A549 (cell line): ENCODE results near the gene ARHGAP28. TPM values are rescaled to one million over a fixed set of nuclear protein-coding genes. Genes with fewer than 3 reads are reported as not detected.

Experiments
- ATAC-seq, 2 experiments: fragments of 200-7000 bp in 1 of 2; fragments of >200 bp in 1 of 2; cut with Nextera tagmentation in 1 of 2; cut with Tn5 transposase in 1 of 2; 3 replicates each; pipeline versions ENCODE4 v1.8.0 to v1.9.1; 2018 to 2020; ENCODE audit warnings: mild to moderate bottlenecking in 1 of 2, moderate library complexity in 1 of 2
- CTCF ChIA-PET: fragments of 300-600 bp; sonication (Branson Sonifier 250); formaldehyde crosslinking; extraction: SDS; loops from one replicate; lab custom pipeline; 2021; ENCODE audit warnings: antibody characterized with exemption, inconsistent platforms; lab: Yijun Ruan, JAX
- POLR2A ChIA-PET: fragments of 350-600 bp; formaldehyde crosslinking; extraction: SDS; loops from one replicate; lab custom pipeline; 2021; ENCODE audit warnings: antibody characterized with exemption, inconsistent platforms; lab: Yijun Ruan, JAX
- DNase-seq, 2 experiments: peaks; one replicate each; pipeline versions ENCODE4 v3.0.0 to v3.0.0-alpha.2; 2011 to 2016; ENCODE audit warnings: low read depth in 1 of 2, low spot score in 1 of 2
- FAIRE-seq: peaks from 2 replicates; lab custom pipeline; 2011; peaks lifted over from hg19 to GRCh38; lab: Jason Lieb, UNC
- H3K27ac ChIP-seq, 2 experiments: fragments of >200 bp; sonication (Bioruptor Twin); formaldehyde crosslinking; 3 replicates each; pipeline ENCODE4 v1.5.1; 2016 to 2017
- H3K4me1 ChIP-seq: fragments of >200 bp; sonication (Bioruptor Twin); formaldehyde crosslinking; 3 replicates; pipeline ENCODE4 v1.6.1; 2016
- H3K4me2 ChIP-seq: fragments of >200 bp; sonication (Bioruptor Twin); formaldehyde crosslinking; 3 replicates; pipeline ENCODE4 v1.6.1; 2016
- H3K4me3 ChIP-seq: fragments of >200 bp; sonication (Bioruptor Twin); formaldehyde crosslinking; 3 replicates; pipeline ENCODE4 v1.5.1; 2016
- H3K9me3 ChIP-seq: fragments of >200 bp; sonication (Bioruptor Twin); formaldehyde crosslinking; 3 replicates; pipeline ENCODE4 v1.6.1; 2016
- BCL3 ChIP-seq: fragments of >200 bp; sonication (Bioruptor Twin); formaldehyde crosslinking; IDR thresholded peaks from 3 replicates; pipeline ENCODE4 v1.6.1; 2016
- BHLHE40 ChIP-seq: IDR thresholded peaks from 2 replicates; pipeline ENCODE4 v1.6.1; 2012; ENCODE audit warnings: low read depth, low read length, inconsistent platforms
- CBX2 ChIP-seq: fragments of 200-600 bp; sonication (generic); IDR thresholded peaks from 2 replicates; pipeline ENCODE4 v1.6.1; 2016; ENCODE audit warnings: low read depth, mild to moderate bottlenecking, borderline replicate concordance
- CBX8 ChIP-seq: fragments of 200-600 bp; sonication (generic); IDR thresholded peaks from 2 replicates; pipeline ENCODE4 v1.6.1; 2016
- EHF ChIP-seq: fragments of 250-450 bp; sonication (Bioruptor Pico); IDR thresholded peaks from 2 replicates; pipeline ENCODE4 v1.5.0; 2020; ENCODE audit warnings: mild to moderate bottlenecking
- EHMT2 ChIP-seq: fragments of 200-600 bp; sonication (generic); IDR thresholded peaks from 2 replicates; pipeline ENCODE4 v1.6.1; 2016; ENCODE audit warnings: antibody characterized with exemption, low read depth, mild to moderate bottlenecking, moderate library complexity
- FOSB ChIP-seq: fragments of 250-450 bp; sonication (Bioruptor Pico); IDR thresholded peaks from 2 replicates; pipeline ENCODE4 v1.5.0; 2020; ENCODE audit warnings: mild to moderate bottlenecking, moderate library complexity
- HOXA7 ChIP-seq: fragments of 250-450 bp; sonication (Bioruptor Pico); IDR thresholded peaks from 2 replicates; pipeline ENCODE4 v1.5.0; 2020; ENCODE audit warnings: mild to moderate bottlenecking, moderate library complexity
- HOXB5 ChIP-seq: fragments of 250-450 bp; sonication (Bioruptor Pico); IDR thresholded peaks from 2 replicates; pipeline ENCODE4 v1.5.0; 2020; ENCODE audit warnings: mild to moderate bottlenecking, moderate library complexity
- MAX ChIP-seq: IDR thresholded peaks from 2 replicates; pipeline ENCODE4 v1.6.1; 2012
- MAZ ChIP-seq: fragments of 150-350 bp; IDR thresholded peaks from 2 replicates; pipeline ENCODE4 v1.6.1; 2014; ENCODE audit warnings: antibody characterized with exemption, low read depth, low read length, borderline replicate concordance
- MYC ChIP-seq: IDR thresholded peaks from 2 replicates; pipeline ENCODE4 v1.6.1; 2012; ENCODE audit warnings: mild to moderate bottlenecking, inconsistent platforms, low read length, improper control_type of control experiment, borderline replicate concordance
- NFE2L2 ChIP-seq: fragments of 150-350 bp; conservative IDR thresholded peaks from 2 replicates; pipeline ENCODE4 v1.6.1; 2014; ENCODE audit warnings: low read length
- PHF8 ChIP-seq: fragments of 200-600 bp; sonication (generic); IDR thresholded peaks from 2 replicates; pipeline ENCODE4 v1.6.1; 2016; ENCODE audit warnings: low read depth, mild to moderate bottlenecking, antibody characterized with exemption, moderate library complexity, borderline replicate concordance
- RARB ChIP-seq: fragments of 250-450 bp; sonication (Bioruptor Pico); IDR thresholded peaks from 2 replicates; pipeline ENCODE4 v1.8.0; 2021; ENCODE audit warnings: mild to moderate bottlenecking, moderate library complexity
- REST ChIP-seq: fragments of 200-600 bp; sonication (generic); IDR thresholded peaks from 2 replicates; pipeline ENCODE4 v1.6.1; 2016; ENCODE audit warnings: antibody characterized with exemption, mild to moderate bottlenecking, moderate library complexity
- TFCP2L1 ChIP-seq: fragments of 250-450 bp; sonication (Bioruptor Pico); IDR thresholded peaks from 2 replicates; pipeline ENCODE4 v1.5.0; 2021; ENCODE audit warnings: mild to moderate bottlenecking
- TP53 ChIP-seq: fragments of 250-450 bp; sonication (Bioruptor Pico); IDR thresholded peaks from 2 replicates; pipeline ENCODE4 v1.5.0; 2021; ENCODE audit warnings: mild to moderate bottlenecking, moderate library complexity
- ZFP36 ChIP-seq: fragments of 450-650 bp; IDR thresholded peaks from 2 replicates; pipeline ENCODE4 v1.6.1; 2014; ENCODE audit warnings: borderline replicate concordance; ENCODE audit not compliant: partially characterized antibody
- ZNF302 ChIP-seq: fragments of 250-450 bp; sonication (Bioruptor Pico); IDR thresholded peaks from 2 replicates; pipeline ENCODE4 v1.9.0; 2021; ENCODE audit warnings: inconsistent platforms, mild to moderate bottlenecking, moderate library complexity
- WGBS: methylation state at CpG from one replicate; pipeline ENCODE4 v1.1.6; 2017; ENCODE audit errors: missing lambda C conversion rate; 5-methylcytosine and 5-hydroxymethylcytosine counted together
- polyA plus RNA-seq, 4 experiments: library from polyadenylated mRNA; depleted of rRNA in 3 of 4; stranded (reverse); fragments of >200 nt; fragmentation: RNase III in 1 of 4; extraction: RNeasy Plus Mini Kit Qiagen cat#74134 plus additional on column Dnase treatment in 1 of 4; gene quantifications; 2 replicates in 3 of 4; 3 replicates in 1 of 4; pipeline ENCODE4 v1.2.3, GENCODE V29; 2011 to 2017

Gene ARHGAP28
- polyA plus RNA-seq, 2 of the 4 experiments (the other 2 are of a cell fraction) = 0.13 to 0.17 TPM

GRCh38 chr18:6857300-6857699, 127.8 kb downstream of the ARHGAP28 start:
- DNase-seq (no peak), FAIRE-seq (no peak), ATAC-seq (no peak)
- no peak overlapping the region for H3K27ac ChIP-seq
- no peak overlapping the region for H3K4me3 ChIP-seq
- TF ChIP-seq PHF8 = no peak
- TF ChIP-seq TFCP2L1 = no peak
- TF ChIP-seq ZFP36 = no peak
- no peak for TF ChIP-seq REST
- TF ChIP-seq MAX = no peak
- no peak for TF ChIP-seq BCL3
- no peak for TF ChIP-seq TP53
- TF ChIP-seq MAZ = no peak
- no peak for TF ChIP-seq HOXA7 (CRISPR knock-in tag)
- no peak for TF ChIP-seq NFE2L2
- no peak for TF ChIP-seq BHLHE40
- no peak for TF ChIP-seq FOSB (CRISPR knock-in tag)
- TF ChIP-seq CBX2 = no peak
- no peak for TF ChIP-seq EHF
- no peak for TF ChIP-seq MYC
- no peak for TF ChIP-seq HOXB5 (CRISPR knock-in tag)
- TF ChIP-seq RARB (CRISPR knock-in tag) = no peak
- TF ChIP-seq ZNF302 (CRISPR knock-in tag) = no peak
- ChIA-PET CTCF (no interaction called here), POLR2A (no interaction called here)
- no peaks in the 10 kb centered on the region for H3K9me3 ChIP-seq
- whole genome bisulfite sequencing = 41% methylated on average over 12 of the region's 12 CpGs
- no peaks in the 10 kb centered on the region for H3K4me1 ChIP-seq
- no peak overlapping the region for H3K4me2 ChIP-seq

- Histone ChIP-seq H3K4me3 (no peak overlapping the region), H3K9me3 (no peaks in the 10 kb centered on the region), H3K4me2 (no peak overlapping the region), H3K27ac (no peak overlapping the region), H3K4me1 (no peaks in the 10 kb centered on the region)
- ATAC-seq (no peak), DNase-seq (no peak), FAIRE-seq (no peak)
- POLR2A ChIA-PET = no interaction called here
- 20% methylated on average over 4 of the region's 4 CpGs for WGBS
- TF ChIP-seq HOXB5 (CRISPR knock-in tag) (no peak), EHMT2 (no peak), CBX8 (no peak)
- CTCF ChIA-PET = no interaction called here
These were observed 130.3 kb downstream of the ARHGAP28 start for GRCh38 chr18:6859676-6860422.
